GM12874 (cell line): ENCODE data around the gene LRP1.

ENCODE experiments used
- CTCF ChIP-seq: IDR thresholded peaks from 2 replicates; pipeline ENCODE4 v1.5.1; 2011; ENCODE audit warnings: low read depth, mild to moderate bottlenecking, control low read depth, low read length, moderate library complexity; ENCODE audit not compliant: insufficient read depth

Gene LRP1

GRCh38 chr12:57250956-57251355, 122.7 kb downstream of the LRP1 start, which contains the start of gene STAC3:
STAC3 (minus strand) TSS chr12:57251187; CDS start chr12:57249636, 1,551 bp downstream.
- TF ChIP-seq CTCF: no peak

GRCh38 chr12:57254506-57255280, 126.4 kb downstream of the LRP1 start:
- no peak for TF ChIP-seq CTCF

GRCh38 chr12:57255916-57256315, 127.6 kb downstream of the LRP1 start:
- no peak for TF ChIP-seq CTCF

- no peak for TF ChIP-seq CTCF
Measured at GRCh38 chr12:57258977-57259970, 131.0 kb downstream of the LRP1 start.

- no peak for TF ChIP-seq CTCF
Measured at GRCh38 chr12:57260366-57260765, 132.1 kb downstream of the LRP1 start.

GRCh38 chr12:57261428-57261865, 133.2 kb downstream of the LRP1 start:
- TF ChIP-seq CTCF: no peak
